T-helper 9 cell (primary cell): Measurements from ENCODE around the gene RPTOR.
A peak's percentile ranks its signal among the peaks of the same experiment; 100 is the strongest.

Source experiments
- DNase-seq: peaks from one replicate; pipeline ENCODE4 v3.0.0-alpha.2; 2020

RPTOR gene

DNA sequence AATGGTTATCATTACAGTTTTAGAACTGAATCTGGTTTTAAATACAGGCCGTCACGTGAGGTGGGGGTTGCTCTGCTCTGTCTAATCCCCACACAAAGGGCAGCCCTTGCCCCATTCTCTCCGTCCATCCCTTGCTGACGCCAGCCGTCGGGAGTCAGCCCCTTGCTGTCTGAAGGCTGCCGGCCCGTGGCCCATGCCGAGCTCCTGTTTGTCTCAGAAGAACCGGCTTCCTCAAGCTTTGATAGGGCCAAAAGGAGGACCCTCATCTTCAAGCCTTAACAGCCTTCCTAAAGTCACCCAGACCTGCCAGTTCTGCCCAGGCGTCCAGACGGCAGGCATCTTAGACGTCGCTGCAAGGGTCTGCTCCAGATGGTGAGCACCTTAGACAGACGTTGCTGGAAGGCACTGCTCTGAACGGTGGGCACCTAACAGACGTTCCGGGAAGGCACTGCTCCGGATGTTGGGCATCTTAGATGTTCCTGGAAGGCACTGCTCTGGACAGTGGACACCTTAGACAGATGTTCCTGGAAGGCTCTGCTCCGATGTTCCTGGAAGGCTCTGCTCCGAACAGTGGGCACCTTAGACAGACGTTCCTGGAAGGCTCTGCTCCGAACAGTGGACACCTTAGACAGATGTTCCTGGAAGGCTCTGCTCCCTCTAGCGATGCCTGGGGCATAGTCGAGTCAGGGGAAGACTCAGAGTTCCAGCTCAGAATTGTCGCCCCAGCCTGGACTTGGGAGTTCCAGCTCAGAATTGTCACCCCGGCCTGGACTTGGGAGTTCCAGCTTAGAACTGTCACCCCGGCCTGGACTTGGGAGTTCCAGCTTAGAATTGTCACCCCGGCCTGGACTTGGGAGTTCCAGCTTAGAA lies 411.9 kb downstream of the RPTOR start:
- no peak for DNase-seq

DNA sequence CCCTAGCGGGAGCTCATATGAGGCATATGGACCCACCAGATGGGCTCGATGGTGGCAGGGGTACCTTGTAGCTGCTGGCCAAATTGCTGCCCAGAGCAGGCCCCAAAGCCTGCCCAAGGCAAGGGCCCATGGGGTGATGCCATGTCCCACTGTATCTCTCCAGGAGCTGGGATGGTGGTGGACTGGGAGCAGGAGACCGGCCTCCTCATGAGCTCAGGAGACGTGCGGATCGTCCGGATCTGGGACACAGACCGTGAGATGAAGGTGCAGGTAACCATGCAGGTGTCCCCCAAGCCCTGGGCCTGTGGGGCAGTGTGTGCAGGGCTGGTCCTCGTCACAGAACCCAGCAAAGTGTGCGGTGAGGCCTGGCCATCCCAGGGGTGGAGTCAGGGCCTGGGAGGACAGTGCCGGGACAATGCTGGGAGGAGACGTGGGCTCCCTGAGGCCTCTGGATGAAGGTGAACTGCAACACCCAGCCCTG lies 412.9 kb downstream of the RPTOR start:
- no peak for DNase-seq

DNA sequence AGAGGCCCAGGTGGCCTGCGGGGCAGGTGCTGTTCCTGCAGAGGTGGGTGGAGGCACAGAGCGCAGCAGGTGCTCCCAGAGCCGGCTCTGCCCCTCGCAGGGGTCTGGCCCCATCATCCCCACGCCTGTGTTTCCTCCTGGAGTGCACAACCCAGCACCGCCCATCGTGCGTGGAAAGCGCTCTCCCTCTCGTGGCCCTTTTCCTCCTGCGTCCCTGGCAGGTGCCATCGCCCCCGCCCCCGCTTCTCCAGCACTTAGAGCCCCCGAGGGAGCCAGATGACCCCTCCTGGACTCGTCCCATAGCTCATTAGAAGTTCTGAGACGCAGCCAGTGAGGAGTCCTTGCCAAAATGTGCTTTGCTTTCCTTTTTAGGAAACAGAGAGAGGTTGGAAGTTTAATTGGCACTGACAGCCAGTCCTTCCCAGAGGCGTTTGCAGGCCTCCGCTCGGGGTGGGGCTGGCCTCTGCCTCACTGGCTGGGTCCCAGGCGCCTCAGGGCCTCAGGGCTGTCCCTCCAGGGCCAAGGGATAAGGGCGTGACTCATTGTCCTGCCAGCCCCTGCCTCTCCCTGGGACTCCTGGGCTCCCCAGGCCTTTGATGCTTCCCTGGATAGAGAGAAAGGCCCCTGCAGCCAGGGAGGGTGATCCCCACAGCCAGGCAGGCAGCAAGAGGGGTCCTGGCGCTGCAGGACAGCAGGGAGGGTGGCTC lies 414.8 kb downstream of the RPTOR start:
- no peak for DNase-seq

DNA sequence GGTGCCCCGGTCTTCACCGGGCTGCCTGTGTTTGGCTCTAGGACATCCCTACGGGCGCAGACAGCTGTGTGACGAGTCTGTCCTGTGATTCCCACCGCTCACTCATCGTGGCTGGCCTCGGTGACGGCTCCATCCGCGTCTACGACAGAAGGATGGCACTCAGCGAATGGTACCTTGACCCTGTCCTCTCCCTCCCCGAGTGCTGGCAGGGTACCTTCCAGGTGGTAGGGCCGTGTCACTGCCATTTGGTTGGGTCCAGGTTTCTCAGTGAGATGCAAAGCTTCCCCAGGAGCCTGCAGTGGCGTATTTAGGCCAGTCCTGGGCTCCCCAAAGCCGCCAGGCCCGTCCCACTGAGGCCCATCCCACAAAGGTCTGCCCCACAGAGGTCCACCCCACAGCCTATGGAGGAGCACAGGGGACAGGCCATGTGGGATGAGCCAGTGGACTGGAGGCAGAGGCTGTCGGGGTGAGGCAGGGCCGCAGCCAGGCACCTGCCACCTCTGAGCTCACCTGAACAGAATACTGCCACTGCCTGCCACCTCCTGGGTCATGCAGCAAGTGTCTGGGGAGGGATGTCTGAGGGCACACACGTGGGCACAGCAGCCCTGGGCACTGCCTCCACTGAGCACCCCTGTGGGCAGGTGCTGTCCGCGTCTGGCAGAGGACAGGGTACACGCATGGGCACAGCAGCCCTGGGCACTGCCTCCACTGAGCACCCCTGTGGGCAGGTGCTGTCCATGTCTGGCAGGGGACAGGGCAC lies 415.6 kb downstream of the RPTOR start:
- no peak for DNase-seq

DNA sequence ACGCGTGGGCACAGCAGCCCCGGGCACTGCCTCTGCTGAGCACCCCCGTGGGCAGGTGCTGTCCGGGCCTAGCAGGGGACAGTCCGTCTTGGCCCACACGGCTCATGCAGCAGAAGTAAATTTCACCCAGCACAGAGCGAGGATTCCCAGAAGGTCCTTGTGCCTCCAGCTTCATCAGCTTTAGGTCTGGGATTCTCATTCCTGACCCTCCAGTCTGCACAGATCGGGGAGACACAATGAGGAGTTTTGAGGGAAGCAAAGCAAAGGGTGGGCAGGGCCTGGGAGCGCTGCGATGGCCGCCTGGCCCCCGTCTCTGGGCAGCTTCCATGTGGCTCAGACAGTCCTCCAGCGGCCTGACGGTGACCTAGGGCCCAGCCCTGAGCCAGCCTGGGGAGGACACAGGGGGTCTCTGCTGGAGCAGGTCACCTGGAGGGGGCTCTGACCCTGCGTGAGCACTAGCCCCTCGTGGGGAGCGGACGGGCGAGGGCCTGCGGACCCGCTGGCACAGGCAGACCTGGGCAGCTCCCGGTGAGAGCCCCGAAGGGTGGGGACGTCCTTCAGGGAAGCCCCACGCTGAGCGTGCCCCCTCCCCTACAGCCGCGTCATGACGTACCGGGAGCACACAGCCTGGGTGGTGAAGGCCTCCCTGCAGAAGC lies 416.3 kb downstream of the RPTOR start:
- DNase-seq: no peak

DNA sequence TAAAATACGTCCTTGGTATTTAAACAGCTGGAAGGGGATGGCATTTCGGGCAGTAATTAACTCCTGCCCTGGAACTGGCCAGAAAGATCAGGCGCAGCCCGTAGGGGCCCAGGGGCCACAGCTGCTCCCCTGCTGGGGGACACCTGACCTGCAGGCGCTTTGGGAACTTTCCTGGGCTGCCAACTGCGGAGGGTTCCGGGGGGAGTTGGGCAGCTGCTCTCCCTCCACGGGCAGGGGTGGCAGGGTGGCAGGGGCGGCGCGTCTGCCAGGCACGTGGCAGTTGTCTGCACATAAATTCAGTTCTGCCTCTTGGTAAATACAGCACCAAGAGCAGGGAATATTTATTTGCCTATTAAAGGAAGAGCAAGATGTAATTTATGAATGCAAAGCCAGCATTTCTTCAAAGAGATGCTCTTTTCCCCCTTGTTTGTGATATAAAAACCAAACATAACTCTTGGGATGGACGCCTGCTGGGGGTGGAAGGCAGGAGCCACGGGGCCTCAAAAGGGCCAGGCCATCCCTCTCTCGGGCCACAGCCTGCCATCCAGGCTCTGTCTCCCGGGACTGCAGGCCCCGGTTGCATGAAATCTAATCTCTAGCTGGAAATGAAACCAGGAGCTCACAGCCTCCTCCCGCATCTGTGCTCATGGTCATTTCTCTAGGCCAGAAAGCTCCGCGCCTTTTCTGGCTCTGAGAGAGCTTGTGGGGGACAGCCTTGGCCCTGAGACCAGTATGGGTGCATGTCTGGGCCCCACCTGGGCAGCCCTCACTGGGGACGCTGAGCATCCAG lies 417.1 kb downstream of the RPTOR start:
- DNase-seq: no peak

DNA sequence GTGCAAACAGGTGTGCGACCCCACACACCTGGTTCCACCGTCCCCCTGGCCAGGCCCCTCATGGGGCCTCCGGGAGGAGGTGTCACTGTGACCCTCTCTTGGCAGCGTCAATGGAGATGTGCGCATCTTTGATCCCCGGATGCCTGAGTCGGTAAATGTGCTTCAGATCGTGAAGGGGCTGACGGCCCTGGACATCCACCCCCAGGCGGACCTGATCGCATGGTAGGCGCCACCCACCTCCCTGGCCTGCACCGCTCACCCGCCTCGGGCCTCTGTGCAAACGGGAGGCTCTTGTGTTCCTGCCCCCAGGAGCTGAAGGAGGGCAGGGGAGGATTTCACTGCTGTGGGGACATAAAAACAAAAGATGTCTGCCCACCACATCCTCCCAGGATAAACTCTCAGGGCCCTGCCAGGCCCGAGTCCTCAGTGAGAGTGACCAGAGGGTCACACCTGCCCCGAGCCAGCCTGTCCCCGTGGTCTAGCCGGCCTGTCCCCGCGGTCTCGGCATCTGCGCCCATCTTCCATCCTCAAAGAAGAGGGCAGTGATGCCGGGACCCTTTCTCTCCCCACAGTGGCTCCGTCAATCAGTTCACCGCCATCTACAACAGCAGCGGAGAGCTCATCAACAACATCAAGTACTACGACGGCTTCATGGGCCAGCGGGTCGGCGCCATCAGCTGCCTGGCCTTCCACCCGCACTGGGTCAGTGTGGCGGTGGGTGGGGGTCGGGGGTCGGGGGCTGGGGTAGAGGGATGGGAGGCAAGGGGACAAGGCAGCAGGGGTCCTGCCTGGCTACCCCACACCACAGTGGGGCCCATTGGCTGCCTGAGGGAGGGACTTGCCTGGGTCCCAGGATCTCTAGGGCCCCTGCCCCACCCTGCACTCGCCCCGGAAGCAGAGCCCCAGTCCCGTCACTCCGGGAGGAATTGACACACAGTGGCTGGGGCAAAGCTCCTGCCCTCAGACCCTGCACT lies 418.0 kb downstream of the RPTOR start:
- DNase-seq: no peak

DNA sequence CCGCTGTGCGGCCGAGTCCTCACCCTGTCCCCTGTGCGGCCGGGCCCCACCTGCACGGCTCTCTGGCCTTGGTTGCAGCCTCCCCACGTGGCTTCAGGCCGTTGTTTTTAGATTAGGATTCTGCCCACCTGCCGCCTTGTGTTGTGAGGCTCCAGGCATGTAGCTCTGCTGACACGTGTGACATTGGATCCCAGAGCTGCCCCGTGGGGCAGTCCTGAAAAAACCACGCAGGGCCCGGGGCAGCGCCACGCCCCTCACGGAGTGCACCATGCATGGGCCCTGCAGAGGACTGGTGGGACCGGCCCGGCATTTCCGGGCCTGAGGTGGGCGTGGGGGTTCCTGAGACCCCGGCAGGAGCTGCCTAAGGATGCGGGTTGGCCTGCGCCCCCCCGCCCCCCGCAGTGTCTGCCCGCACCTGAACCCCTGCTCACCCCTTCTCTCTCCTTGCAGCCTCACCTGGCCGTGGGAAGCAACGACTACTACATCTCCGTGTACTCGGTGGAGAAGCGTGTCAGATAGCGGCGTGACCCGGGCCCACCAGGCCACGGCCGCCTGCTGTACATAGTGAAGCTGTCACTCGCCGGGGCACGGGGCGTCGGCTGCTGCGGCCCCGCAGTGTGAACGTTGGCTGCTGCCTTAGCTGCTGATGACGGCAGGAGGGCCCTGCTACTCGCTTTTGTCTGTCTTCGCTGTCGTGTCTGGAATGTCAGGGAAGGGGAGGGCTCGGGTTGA lies 419.3 kb downstream of the RPTOR start:
- no peak for DNase-seq

DNA sequence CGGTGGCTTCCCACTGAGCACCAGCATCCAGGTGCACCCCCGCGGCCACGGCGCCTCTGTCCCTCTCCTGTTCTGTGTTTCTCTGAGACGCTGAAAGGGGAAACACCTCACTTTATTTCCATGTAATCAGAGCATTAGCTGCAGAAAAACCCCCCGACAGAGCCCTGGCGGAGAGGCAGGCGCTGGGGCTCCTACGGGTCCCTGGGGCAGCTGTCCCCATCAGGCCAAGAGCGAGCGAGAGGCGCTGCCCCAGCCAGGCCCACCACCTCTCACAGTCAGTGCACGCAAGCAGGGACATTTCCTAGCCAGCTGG lies 419.9 kb downstream of the RPTOR start:
- DNase-seq: no peak

DNA sequence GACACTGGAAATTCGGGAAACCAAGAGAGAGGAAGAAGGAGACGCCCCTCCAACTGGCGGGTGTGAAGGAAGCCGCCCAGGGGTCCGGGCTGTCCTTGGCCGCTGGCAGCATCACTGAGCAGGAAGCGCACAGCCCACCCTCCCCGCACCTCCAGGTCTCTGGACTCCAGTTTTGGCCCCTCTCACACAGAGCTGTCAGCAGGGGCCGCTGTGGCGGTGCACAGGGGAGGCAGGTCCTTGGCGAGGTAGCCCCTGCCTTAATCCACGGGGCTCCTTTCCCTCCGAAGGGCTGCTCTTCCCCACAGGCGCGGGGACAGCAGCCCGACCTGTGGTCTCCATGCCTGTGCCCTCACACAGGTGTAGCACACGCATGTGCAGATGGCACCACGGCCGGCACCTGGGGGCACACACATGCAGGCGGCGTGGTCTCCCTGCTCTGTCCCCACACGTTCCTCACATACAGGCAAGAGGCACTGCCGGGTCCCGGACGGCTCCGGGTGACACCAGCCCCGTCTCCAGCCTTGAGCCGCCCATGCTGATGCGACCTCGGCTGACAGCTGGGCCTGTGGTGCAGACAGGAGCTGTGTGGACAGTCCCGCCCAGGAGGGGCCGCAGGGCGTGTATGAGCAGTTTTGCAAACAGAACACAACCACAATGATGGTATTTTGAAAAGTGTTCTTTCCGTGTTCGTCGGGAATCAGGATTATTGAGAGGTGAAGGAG lies 420.4 kb downstream of the RPTOR start:
- no peak for DNase-seq

DNA sequence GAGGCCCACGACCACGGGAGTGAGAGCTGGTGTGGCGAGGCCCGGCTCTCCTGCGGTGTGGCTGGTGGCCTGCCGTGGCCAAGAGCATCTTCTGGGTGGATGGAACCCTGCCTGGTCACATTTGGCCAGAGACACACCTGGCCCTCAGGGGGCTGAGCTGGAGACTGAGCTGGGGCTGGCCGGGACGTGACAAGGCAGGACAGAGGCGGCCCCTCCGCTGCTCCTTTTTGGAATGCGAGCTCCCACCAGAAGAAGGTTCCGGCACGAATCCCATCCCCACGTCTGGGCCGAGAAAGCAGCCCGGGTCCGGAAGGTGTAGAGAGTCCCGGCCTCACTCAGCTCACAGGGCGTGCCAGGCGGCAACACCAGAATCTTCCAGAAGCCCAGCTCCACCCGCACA lies 421.0 kb downstream of the RPTOR start:
- no peak for DNase-seq

DNA sequence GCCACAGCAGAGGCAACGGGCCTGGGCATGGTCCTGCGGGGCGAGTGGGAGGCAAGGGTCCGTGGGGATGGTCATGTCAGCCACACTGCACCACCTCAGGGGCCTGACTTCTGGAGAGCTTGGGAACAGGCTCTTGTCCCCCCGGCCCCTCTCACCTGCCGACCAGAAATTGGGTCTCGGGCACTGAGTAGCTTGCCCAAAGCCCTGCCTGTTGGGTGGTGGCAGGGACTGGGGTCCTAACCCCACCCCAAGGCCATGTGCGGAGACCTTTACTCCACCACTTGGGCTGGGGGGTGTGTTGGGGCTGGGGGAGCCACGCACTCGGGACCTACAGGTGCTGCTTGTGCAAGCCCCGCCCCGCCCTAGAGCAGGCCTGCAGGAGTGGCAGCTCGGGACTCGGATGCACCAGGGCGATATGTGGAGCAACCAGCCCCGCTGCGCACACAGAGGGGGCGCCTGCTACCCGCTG lies 422.8 kb downstream of the RPTOR start:
- DNase-seq: no peak

DNA sequence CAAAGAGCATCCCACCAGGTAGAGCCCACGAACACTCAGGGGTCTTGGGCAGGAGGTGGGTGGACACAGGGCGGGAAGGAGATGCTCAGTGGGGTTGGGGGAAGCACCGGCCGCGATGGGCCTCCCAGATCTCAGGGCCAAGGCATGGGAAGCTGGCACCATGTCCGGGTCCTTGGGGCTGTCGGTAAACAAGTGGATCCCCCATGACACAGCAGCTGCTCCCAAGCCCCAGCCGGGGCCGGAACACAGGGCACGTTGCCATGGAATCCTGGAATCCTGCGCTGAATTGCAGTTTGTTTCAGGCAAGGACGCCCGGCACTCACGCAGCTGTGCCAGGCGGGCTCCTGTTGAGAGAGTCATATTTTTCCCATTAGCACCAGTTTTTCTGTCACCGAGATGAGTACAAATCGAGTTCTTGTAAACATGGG lies 424.0 kb downstream of the RPTOR start:
- no peak for DNase-seq

DNA sequence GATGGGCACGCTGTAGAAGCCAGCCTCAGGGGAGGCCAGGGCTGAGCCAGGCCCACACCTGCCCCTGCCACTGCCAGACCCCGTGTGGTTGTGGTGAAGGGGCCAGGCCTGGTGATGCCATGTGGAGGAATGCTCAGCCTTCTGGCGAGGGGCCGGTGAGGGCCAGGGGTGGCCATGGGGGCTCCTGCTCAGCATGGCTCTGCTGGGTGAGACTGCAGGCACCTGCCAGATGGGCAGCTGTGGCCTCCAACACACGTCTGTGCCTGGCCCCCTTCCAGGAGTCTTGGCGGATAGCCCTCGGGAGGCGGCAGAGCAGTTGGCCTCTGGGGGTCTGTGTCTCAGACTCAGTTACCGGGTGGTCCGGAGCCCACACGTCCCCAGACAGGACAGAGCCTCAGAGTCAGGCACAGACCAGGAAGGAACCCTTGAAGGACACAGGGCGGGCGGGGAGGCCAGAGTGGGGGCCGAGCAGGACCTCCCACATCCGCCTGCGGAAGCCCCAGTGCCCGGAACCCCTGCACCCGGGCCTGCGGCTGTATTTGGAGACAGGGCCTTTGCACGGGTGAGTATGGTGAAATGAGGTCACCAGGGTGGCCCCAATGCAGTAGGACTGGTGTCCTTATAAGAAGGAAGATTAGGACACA lies 424.5 kb downstream of the RPTOR start:
- no peak for DNase-seq

DNA sequence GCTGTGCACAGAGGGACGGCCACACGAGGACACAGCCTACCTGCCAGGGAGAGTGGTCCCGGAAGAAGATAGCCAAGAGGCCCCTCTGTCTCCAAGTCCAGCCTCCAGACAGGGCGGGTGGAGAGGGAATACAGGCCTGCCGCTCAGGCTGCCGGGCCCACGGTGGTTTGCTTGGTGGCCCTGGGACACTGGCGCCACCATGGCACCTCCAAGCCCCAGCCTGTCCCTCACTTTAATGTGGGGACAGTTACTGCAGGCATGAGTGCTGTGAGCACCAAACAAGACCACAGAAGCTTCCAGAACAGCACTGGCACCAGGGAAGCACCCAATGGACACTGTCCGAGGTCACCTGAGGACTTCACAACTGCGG lies 425.0 kb downstream of the RPTOR start:
- DNase-seq: no peak

DNA sequence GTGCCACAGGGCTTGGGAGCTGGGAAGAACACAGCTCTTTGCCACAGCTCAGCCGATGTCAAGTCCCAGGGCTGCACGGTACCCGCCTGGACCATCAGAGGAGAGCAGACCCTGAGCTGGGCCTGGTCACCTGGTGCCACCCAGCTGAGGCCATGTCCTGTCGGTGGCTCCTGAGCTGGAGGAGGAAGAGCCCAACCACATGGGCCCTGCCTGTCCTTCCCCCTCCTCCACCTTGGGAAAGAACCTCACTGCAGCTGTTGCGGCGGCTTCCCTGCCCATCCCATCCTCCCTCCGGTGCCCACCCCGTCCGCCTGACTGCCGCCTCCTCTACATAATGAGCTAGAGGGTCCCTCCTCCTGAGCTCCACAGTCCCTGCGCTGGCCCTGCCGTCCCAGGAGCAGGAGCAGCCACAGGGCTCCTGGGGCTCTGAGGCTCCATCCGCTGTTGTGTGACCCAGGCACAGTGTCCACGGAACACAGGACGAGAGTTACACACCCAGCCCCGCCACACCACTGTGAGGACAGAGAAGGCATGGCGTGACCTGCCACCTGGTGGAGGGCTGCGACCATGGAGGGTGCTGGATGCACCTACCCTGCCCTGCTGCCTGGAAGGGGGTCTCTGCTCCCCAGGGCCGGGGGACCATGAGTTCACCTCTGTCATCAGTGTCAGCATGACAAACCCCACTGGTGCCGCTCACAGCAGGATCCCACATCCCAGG lies 425.6 kb downstream of the RPTOR start:
- peak; percentile 30 for DNase-seq

DNA sequence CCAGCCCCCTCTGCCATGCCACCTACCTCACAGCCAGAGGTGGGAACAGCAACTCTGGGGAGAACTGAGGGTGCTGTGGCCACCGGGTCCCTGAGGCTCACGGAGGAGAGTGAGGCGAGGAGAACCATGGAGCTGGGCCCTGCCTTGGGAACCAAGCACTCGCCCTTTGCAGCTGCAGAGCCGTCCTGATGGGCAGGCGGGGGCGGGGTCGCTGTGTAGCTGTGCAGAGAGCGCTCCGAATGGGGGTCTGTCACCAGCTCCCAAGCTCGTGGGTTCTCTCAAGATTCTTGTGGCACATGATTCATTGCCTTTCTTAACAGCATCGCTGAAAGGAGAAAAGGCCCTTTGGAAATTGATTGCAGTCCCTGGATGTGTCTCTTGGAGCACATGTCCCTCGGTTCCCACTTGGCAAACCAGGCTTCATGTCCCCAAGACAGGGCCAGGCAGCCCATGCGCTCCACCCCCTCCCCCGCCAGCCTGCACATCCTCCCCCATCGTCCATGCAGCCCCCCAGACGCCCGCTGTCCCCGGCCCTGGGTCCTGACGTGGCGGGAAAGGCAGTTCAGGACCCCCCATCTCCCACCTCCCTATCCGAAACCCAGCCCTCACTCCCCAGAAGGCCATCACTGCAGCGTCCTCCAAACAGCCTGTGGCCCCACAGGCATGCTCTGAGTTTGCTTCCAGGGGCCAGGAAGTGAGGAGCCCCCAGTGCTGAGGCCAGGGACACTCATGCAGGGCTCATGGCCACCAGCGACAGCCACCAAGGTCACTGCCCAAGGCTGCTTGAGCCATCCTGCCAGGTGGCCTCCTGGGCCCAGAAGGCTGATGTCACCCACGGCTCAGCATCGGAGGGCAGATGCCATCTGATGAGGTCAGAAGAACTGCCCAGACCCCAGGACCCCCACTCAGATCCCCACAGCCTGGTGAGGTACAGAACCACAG lies 426.4 kb downstream of the RPTOR start:
- DNase-seq: no peak
